Osteoblast (primary cell): ENCODE results near the gene NOS1AP. TPM values are rescaled to one million over a fixed set of nuclear protein-coding genes. Genes with fewer than 3 reads are reported as not detected.

ENCODE experiments used
- DNase-seq: peaks from one replicate; pipeline ENCODE4 v3.0.0; 2011; ENCODE audit warnings: low spot score, mixed read lengths; ENCODE audit not compliant: insufficient read length; ENCODE audit errors: missing footprints
- H2AFZ ChIP-seq: 2 replicates; pipeline ENCODE4 v1.6.0; 2011; ENCODE audit warnings: mild to moderate bottlenecking, low read length
- H3K27ac ChIP-seq: 2 replicates; pipeline ENCODE4 v1.5.1; 2011; ENCODE audit warnings: mild to moderate bottlenecking, low read depth, low read length, moderate library complexity
- H3K27me3 ChIP-seq: 2 replicates; pipeline ENCODE4 v1.6.0; 2012; ENCODE audit warnings: mild to moderate bottlenecking, control low read depth, inconsistent platforms, low read length, moderate library complexity; ENCODE audit not compliant: insufficient read depth
- H3K36me3 ChIP-seq: 2 replicates; pipeline ENCODE4 v1.5.1; 2011; ENCODE audit warnings: mild to moderate bottlenecking, low read length, control low read depth, moderate library complexity; ENCODE audit not compliant: insufficient read depth
- H3K4me1 ChIP-seq: 2 replicates; pipeline ENCODE4 v1.5.1; 2011; ENCODE audit warnings: mild to moderate bottlenecking, low read length, control low read depth, moderate library complexity; ENCODE audit not compliant: insufficient read depth
- H3K4me2 ChIP-seq: 2 replicates; pipeline ENCODE4 v1.6.0; 2011; ENCODE audit warnings: mild to moderate bottlenecking, low read length; ENCODE audit not compliant: insufficient read depth
- H3K4me3 ChIP-seq: fragments of 200-600 bp; sonication (generic); 3 replicates; pipeline ENCODE4 v1.5.1; 2012; ENCODE audit warnings: mild to moderate bottlenecking, low read length, inconsistent platforms; ENCODE audit not compliant: insufficient read depth
- H3K79me2 ChIP-seq: 2 replicates; pipeline ENCODE4 v1.6.0; 2012; ENCODE audit warnings: mild to moderate bottlenecking, low read length, control low read depth, inconsistent platforms; ENCODE audit not compliant: insufficient read depth
- H3K9me3 ChIP-seq: 2 replicates; pipeline ENCODE4 v1.5.1; 2011; ENCODE audit warnings: low read depth, low read length, control low read depth
- H4K20me1 ChIP-seq: 2 replicates; pipeline ENCODE4 v1.6.0; 2012; ENCODE audit warnings: mild to moderate bottlenecking, low read length, control low read depth; ENCODE audit not compliant: insufficient read depth
- total RNA-seq: library from RNA; depleted of rRNA; stranded (reverse); fragments of >200 nt; gene quantifications from 2 replicates; pipeline ENCODE4 v1.2.3, GENCODE V29; 2012
- TF ChIP-seq, protein P1 (sequence below): IDR thresholded peaks from 2 replicates; pipeline ENCODE4 v1.5.1; 2011; ENCODE audit warnings: mild to moderate bottlenecking, low read depth, low read length, moderate library complexity; ENCODE audit errors: extremely low read depth

Gene NOS1AP
- total RNA-seq, 1 donor: not detected

- DNase-seq: no peak
- H3K36me3 ChIP-seq: no peaks in the 10 kb centered on the region
- no peaks in the 10 kb centered on the region for H3K79me2 ChIP-seq
- TF ChIP-seq, protein P1, sequence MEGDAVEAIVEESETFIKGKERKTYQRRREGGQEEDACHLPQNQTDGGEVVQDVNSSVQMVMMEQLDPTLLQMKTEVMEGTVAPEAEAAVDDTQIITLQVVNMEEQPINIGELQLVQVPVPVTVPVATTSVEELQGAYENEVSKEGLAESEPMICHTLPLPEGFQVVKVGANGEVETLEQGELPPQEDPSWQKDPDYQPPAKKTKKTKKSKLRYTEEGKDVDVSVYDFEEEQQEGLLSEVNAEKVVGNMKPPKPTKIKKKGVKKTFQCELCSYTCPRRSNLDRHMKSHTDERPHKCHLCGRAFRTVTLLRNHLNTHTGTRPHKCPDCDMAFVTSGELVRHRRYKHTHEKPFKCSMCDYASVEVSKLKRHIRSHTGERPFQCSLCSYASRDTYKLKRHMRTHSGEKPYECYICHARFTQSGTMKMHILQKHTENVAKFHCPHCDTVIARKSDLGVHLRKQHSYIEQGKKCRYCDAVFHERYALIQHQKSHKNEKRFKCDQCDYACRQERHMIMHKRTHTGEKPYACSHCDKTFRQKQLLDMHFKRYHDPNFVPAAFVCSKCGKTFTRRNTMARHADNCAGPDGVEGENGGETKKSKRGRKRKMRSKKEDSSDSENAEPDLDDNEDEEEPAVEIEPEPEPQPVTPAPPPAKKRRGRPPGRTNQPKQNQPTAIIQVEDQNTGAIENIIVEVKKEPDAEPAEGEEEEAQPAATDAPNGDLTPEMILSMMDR: no peak
- no peak within 1 kb of the TSS for H3K4me3 ChIP-seq
- H3K9me3 ChIP-seq: no peaks in the 10 kb centered on the region
- no peaks in the 10 kb centered on the region for H3K4me1 ChIP-seq
- no peaks in the 10 kb centered on the region for H4K20me1 ChIP-seq
- no peak within 1 kb of the TSS for H3K4me2 ChIP-seq
- H2AFZ ChIP-seq: no peak within 1 kb of the TSS
- H3K27ac ChIP-seq: no peak within 1 kb of the TSS
- peaks cover 4% of the 10 kb centered on the region for H3K27me3 ChIP-seq
Measured at GRCh38 chr1:162381383-162381782, 311.9 kb downstream of the NOS1AP start, which contains the start of gene C1orf226. Gene C1orf226, plus strand, starts transcription at chr1:162381728. Its CDS starts 174 bp downstream, at chr1:162381902.

- TF ChIP-seq, protein P1: no peak
- no peak overlapping the region for H3K4me2 ChIP-seq
- H2AFZ ChIP-seq: no peak overlapping the region
- H3K27ac ChIP-seq: no peak overlapping the region
- H3K36me3 ChIP-seq: no peaks in the 10 kb centered on the region
- no peaks in the 10 kb centered on the region for H4K20me1 ChIP-seq
- H3K9me3 ChIP-seq: no peaks in the 10 kb centered on the region
- no peaks in the 10 kb centered on the region for H3K4me1 ChIP-seq
- peaks cover 5% of the 10 kb centered on the region for H3K27me3 ChIP-seq
- no peak for DNase-seq
- no peaks in the 10 kb centered on the region for H3K79me2 ChIP-seq
- H3K4me3 ChIP-seq: no peak overlapping the region
Measured at GRCh38 chr1:162381941-162382750, 312.7 kb downstream of the NOS1AP start.

DNA sequence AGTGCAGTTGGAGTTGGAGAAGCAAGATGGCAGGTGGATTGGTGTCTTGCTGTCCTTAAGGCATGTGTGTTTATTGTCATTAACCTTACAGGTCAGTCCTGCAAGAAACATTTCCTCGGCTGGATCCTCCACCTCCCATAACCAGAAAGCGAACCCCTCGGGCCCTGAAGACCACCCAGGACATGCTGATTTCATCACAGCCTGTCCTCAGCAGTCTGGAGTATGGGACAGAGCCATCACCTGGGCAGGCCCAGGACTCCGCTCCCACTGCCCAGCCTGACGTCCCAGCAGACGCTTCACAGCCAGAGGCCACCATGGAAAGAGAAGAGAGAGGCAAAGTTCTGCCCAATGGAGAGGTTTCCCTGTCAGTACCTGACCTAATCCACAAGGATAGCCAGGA, 313.6 kb downstream of the NOS1AP start:
- Histone ChIP-seq H4K20me1 (no peaks in the 10 kb centered on the region), H3K79me2 (no peaks in the 10 kb centered on the region), H3K36me3 (no peaks in the 10 kb centered on the region), H3K27me3 (peaks cover 13% of the 10 kb centered on the region), H3K9me3 (no peaks in the 10 kb centered on the region), H2AFZ (no peak overlapping the region), H3K4me2 (no peak overlapping the region), H3K4me3 (no peak overlapping the region), H3K4me1 (no peaks in the 10 kb centered on the region), H3K27ac (no peak overlapping the region)
- no peak for DNase-seq
- TF ChIP-seq, protein P1: no peak

DNA sequence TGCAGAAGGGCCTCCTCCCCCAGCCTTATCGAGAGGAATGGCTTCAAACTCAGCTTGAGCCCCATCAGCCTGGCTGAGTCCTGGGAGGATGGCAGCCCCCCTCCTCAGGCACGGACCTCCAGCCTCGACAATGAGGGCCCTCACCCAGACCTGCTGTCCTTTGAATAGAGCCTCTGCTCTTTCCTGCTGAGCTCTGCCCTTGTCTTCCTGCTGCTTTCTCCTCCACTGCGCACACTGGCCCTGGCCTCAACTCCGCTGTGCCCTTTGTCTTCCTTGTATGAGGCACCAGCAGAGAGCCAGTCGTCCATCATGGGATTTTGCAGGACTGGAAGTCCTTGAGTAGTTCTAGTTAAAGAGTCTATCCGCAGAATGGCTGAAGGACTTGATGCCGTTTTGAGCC, 314.0 kb downstream of the NOS1AP start:
- TF ChIP-seq, protein P1: no peak
- Histone ChIP-seq H4K20me1 (no peaks in the 10 kb centered on the region), H2AFZ (no peak overlapping the region), H3K36me3 (no peaks in the 10 kb centered on the region), H3K27me3 (peaks cover 17% of the 10 kb centered on the region), H3K4me1 (no peaks in the 10 kb centered on the region), H3K9me3 (no peaks in the 10 kb centered on the region), H3K79me2 (no peaks in the 10 kb centered on the region), H3K4me2 (no peak overlapping the region), H3K4me3 (no peak overlapping the region), H3K27ac (no peak overlapping the region)
- DNase-seq: no peak
